Activated CD4-positive, alpha-beta T cell treated with anti-CD3 and anti-CD28 coated beads, Interleukin-2, amount 50 U/mL, for 48 hours (primary cell): ENCODE results near the gene CCS.
"Not testable (repeated sequence)": the region's sequence is repeated elsewhere in the genome, so short reads cannot be mapped to it uniquely, and the experiment has no call there.

Experiments
- DNase-seq, 2 experiments: peaks; one replicate each; pipeline ENCODE4 v3.0.0-alpha.2; 2020

CCS gene

GRCh38 chr11:66561178-66561974, 31.6 kb upstream of the CCS start:
- DNase-seq: no peak

- DNase-seq: no peak
Measured at GRCh38 chr11:66561975-66562248, 31.1 kb upstream of the CCS start.

GRCh38 chr11:66562275-66562674, 30.7 kb upstream of the CCS start:
- DNase-seq: no peak

- DNase-seq: no peak
Measured at GRCh38 chr11:66562907-66563583, 29.9 kb upstream of the CCS start.

- no peak for DNase-seq
Measured at GRCh38 chr11:66563832-66564231, 29.2 kb upstream of the CCS start.

GRCh38 chr11:66564538-66564937, 28.4 kb upstream of the CCS start:
- DNase-seq: no peak

GRCh38 chr11:66564984-66565383, 28.0 kb upstream of the CCS start:
- DNase-seq: no peak

- no peak for DNase-seq
Measured at GRCh38 chr11:66566221-66566620, 26.8 kb upstream of the CCS start.

GRCh38 chr11:66567787-66568123, 25.2 kb upstream of the CCS start:
- no peak for DNase-seq

- DNase-seq: peak; percentile 75 to 79
Measured at GRCh38 chr11:66568124-66568916, 24.7 kb upstream of the CCS start, which contains the start of gene CTSF. Gene CTSF, minus strand, starts transcription at chr11:66568606. Its CDS starts 120 bp downstream, at chr11:66568486.

- no peak for DNase-seq
Measured at GRCh38 chr11:66569076-66569475, 23.9 kb upstream of the CCS start.

- DNase-seq: no peak
Measured at GRCh38 chr11:66570079-66570849, 22.7 kb upstream of the CCS start.

- DNase-seq: no peak
Measured at GRCh38 chr11:66570850-66571180, 22.2 kb upstream of the CCS start.

GRCh38 chr11:66579017-66579606, 13.9 kb upstream of the CCS start:
- DNase-seq: peak; percentile 90 to 93

- peak in 1 of 2 experiments; percentile 39 for DNase-seq
Measured at GRCh38 chr11:66580803-66581202, 12.2 kb upstream of the CCS start.

- no peak for DNase-seq
Measured at GRCh38 chr11:66581261-66581660, 11.7 kb upstream of the CCS start.

- not testable (repeated sequence) for DNase-seq
Measured at GRCh38 chr11:66582565-66583147, 10.3 kb upstream of the CCS start.

GRCh38 chr11:66585447-66585846, 7.5 kb upstream of the CCS start:
- not testable (repeated sequence) for DNase-seq

GRCh38 chr11:66586136-66586535, 6.8 kb upstream of the CCS start:
- DNase-seq: no peak

- not testable (repeated sequence) for DNase-seq
Measured at GRCh38 chr11:66589315-66589714, 3.7 kb upstream of the CCS start.

- DNase-seq: no peak
Measured at GRCh38 chr11:66589996-66590675, 2.8 kb upstream of the CCS start.

- DNase-seq: no peak
Measured at GRCh38 chr11:66591175-66591574, 1.8 kb upstream of the CCS start.
